ENCODE data around the gene TTL.

GRCh38 chr2:112585400-112585799 lies 103.4 kb downstream of the TTL start:
- no peak for TF ChIP-seq POLR2A (IDR thresholded peaks at IDR 0.05)
- no peak for TF ChIP-seq EP300 (IDR thresholded peaks at IDR 0.05)
- no peak for TF ChIP-seq CTCF (IDR thresholded peaks at IDR 0.05)

Measured in ovary (tissue), 3 donors.